Measurements from ENCODE around the gene EXD1.
"Not testable (repeated sequence)": the region's sequence is repeated elsewhere in the genome, so short reads cannot be mapped to it uniquely, and the experiment has no call there.

The EXD1 gene, protein sequence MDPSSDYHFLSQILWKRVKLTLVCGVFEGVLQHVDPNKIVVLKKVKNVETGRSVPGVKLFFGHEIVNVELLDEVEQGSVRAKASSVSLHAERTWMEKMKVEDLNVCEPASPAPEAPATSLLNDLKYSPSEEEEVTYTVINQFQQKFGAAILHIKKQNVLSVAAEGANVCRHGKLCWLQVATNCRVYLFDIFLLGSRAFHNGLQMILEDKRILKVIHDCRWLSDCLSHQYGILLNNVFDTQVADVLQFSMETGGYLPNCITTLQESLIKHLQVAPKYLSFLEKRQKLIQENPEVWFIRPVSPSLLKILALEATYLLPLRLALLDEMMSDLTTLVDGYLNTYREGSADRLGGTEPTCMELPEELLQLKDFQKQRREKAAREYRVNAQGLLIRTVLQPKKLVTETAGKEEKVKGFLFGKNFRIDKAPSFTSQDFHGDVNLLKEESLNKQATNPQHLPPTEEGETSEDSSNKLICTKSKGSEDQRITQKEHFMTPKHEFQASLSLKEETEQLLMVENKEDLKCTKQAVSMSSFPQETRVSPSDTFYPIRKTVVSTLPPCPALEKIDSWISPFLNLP

DNA sequence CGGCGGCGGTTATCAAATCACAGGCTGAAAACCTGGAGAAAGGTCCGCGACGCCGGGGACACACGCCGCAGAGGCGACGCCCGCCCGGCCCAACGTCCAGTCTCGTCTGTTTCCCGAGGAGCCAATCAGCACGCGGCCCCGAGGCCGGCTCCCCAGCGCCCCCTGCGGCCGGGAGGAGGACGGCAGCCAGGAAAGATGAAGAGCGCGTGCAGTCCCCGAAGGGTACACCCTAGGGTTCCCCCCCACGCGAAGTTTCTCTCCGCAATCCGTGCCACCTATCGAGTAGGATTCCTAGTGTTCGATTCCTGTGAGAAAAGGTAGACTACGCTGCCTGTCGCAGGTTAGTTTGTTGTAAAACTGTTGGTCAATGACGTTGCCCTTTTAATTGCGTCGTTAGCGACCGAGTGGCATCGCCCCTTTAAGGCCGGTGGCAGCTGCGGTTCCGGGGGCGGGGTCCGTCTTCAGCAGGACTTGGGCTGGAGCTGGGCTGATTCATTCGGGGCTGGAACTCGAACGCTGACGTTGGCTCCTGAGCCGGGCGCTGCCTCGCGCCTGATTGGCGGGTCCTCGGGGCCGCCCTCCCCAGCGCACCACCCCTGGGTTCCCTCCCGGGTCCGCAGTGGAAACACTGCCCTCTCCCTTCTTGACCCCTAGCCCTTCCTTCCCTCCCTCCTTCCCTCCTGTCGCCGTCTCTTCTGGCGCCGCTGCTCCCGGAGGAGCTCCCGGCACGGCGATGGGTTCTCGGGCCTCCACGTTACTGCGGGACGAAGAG lies at the start of gene EXD1, which contains the start of gene CHP1:
EXD1 (minus strand) TSS at position 108 of the 772 bp plus-strand sequence. CDS start 4,182 bp downstream, outside the sequence.
CHP1 (plus strand) TSS at position 619 of the 772 bp plus-strand sequence; CDS start at position 734, 115 bp downstream.
- peak; percentile 99 for DNase-seq

DNA sequence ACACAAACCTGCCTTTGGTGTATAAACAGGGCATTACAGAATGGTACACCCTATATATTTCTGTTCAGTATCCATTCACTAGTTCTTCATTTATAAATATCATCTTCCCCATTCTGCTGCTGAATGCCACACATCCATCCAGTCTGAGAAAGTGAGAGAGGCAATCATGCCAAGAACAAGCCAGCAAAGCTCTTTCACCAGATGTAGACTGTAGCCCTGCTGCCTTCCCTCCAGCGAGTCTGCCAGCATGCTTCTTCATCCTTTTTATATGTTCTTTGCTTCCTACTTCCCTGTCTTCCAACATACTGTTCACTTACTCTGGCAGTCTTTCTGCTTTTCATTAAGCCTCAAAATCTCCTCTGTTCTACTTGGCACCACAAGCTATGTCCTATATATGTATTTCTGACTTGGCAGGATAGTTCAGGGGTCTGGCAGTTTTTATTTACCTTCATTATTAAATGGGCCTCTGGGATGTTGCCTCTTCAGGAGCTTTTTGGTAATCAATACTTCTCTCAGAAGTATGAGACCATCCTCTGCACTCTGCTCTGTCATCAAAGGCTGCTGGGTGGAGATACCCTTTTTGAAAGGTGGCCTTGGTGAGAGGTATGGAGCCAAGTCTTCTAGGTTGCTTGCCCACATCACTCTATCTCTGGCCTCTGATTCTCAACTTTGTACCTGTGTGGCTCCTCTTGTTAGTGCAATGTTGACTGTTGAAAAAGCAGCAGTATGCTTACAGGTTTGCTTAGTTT lies 49.2 kb upstream of the EXD1 start:
- no peak for DNase-seq

DNA sequence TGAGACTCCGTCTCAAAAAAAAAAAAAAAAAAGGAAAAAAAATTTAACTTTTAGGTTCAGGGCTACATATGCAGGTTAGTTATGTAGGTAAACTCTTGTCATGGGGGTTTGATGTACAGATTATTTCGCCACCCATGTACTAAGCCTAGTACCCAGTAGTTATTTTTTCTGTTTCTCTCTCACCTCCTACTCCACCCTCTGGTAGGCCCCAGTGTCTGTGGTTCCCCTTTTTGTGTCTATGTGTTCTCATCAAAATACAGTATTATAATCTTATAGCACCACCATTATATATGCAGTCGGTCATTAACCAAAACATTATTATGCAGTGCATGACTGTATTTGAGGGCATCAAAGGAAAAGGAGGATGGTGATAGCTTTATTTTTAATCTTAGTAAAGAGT lies 47.8 kb upstream of the EXD1 start:
- DNase-seq: no peak

DNA sequence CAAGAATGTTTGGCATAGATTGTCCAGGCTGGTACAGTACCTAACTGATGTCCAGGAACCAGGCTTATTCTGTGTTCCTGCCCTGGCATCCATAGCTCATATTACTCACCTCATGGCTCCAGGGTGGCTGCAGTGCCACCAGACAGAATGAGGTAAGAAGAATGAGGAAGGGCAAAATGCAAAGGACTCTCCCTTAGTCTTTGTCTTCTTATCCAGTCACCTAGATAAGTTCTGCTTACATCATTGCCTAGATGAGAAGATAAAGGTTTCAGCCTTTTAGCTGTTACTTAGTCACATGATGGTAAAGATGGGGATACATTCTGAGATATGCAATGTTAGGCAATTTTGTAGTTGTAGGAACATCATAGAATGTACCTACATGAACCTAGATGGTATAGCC lies 46.3 kb upstream of the EXD1 start:
- no peak for DNase-seq

DNA sequence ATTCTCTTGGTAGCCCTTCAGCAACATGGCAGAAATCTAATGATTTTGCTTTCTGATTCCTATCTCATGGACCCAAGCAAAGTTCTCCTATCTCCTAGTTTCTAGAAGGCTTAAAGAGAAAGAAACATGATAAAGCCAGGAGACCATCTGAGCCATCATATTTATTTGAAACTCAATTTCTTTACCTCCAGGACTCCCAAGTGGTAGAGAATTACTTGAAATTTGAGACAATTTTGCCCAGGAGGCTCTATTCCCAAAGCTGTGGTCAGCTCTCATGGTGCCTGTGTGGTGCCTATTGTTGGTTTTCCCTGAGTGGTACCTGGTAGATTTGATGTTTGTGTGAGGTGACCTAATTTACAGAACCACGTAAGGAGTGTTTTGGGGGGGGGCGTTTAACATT lies 39.3 kb upstream of the EXD1 start:
- DNase-seq: no peak

DNA sequence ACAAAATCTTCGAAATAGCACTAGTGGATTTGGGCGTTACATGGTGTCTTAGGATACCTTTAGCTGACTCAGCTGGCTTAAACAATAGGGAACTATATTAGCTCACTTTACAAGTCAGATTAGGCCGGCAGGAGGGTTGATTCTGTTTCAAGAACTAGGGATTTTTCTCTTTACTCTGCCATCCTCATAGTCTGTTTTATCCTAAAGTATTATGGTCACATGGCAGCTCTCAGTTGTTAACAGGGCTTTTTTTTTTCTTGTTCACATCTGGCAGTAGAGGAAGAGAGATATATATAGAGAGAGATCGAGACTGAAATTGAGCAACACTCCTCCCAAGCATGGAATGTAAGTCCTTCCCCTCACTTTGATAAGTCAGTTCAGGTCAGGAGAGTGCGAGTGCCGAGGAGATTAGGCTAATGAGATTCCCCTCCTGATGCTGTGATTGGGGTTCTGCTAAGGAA lies 33.4 kb upstream of the EXD1 start:
- peak; percentile 93 for DNase-seq

DNA sequence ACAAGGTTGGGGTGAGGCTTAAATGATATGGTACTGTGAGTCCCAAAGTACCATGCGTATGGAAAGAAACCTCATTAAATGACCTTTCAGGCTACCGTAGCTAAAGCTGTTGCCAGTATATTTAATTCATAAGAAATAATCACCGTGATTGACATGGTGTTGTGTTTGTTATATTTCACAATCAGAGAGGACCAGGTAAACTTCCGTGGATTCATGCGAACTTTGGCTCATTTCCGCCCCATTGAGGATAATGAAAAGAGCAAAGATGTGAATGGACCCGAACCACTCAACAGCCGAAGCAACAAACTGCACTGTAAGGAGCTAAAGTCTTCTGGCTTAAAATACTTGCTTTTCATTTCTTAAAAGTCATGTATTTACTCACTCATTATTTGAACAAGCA lies 32.0 kb upstream of the EXD1 start:
- DNase-seq: no peak

DNA sequence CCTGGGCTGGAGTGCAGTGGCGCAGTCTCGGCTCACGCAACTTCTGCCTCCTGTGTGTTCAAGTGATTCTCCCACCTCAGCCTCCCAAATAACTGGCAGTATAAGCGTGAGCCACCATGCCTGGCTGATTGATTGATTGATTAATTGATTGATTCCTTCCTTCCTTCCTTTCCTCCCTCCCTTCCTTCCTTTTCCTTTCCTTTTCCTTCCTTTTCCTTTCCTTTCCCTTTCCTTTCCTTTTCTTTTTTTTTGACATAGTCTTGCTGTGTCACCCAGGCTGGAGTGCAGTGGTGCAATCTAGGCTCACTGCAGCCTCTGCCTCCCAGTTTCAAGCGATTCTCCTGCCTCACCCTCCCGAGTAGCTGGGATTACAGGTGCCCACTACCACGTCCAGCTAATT lies 30.4 kb upstream of the EXD1 start:
- not testable (repeated sequence) for DNase-seq

DNA sequence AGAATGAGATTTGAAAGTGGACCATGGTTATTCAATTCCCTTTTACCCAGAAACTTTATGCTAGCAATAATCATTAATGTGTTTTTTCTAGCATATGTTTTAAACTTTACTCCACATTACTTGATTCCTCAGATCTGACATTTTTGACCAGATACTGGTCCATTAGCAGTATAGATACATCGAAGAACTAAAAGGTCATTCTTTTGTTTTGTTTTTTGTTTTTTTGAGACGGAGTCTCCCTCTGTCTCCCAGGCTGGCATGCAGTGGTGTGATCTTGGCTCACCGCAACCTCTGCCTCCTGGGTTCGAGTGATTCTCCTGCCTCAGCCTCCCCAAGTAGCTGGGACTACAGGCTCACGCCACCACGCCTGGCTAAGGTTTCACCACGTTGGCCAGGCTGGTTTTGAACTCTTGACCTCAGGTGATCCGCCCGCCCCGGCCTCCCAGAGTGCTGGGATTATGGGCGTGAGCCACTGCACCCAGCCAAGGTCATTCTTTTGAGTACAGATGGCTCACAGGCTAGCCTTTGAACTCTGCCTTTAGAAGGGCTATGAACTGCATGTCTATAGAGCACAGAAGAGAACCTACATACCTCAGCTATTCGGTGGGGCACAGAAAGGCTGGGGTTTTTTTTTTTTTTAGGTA lies 29.1 kb upstream of the EXD1 start:
- DNase-seq: peak; percentile 14

DNA sequence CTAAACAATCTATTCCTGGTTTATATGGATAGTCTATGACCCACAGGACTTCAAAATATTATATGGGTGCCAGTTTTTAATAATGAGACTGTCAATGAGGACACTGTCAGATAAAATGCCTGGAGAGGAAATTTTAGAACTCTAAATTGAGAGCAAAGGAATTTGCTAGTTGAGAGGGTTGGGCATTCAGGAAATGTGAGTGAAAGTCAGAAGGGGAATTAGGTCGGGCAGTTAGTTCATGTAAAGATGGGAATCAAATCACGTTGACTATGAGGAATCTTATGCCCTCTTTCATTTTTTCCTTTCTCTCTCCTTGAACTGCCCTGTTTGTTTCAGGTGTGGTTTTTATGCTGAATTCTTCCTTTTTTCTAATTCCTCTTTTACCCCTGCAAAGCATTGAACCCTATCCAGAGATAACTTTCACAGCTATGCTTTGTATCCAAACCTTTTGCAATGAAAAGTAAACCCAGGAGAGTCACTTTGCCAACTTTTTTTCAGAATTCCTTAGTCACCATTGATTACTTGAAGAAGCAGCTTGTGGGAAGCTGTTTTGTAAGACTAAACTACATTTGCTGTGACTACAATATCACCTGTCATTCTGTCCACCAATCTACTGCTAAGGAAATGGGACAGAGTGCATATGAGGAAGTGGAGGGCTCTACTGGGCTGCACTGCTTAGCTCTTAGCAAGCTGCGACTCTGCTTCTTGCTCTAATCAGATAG lies 28.4 kb upstream of the EXD1 start:
- no peak for DNase-seq

DNA sequence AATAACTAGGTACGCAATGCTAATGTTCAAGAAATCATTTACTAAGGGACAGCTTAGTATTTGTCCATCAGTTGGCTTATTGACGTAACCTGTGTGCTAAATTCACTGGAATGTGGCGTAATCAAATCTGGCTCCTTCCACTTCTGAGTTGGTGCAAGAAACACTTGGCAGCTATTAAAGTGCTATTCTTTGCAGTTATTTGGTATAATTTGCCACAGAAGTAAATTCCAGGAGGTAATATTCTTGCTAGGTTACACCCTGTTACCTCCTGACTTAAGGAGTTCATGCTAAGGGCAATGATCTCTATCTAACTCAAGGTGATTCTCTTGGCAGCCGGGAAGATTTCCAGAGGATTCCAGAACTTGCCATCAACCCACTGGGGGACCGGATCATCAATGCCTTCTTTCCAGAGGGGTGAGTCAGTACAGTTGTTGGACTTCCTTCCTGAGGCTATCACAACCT lies 26.1 kb upstream of the EXD1 start:
- DNase-seq: no peak

DNA sequence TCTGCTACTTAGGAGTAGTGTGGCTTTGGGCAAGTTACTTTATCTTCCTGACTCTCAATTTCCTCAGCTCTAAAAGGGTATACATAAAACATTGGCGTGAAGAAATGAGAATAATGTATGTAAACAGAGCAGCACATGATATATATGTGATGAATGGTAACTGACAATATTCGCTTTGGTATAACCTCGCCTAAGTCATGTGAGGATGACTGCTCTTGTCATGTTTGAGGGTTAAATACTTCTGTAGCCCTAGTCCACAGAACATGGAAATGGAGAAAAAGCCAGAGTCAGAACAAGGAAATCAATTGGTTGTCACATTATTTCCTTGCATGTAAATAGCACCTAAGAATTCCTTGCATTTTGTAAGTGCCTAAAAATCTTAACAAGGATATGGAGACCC lies 25.5 kb upstream of the EXD1 start:
- DNase-seq: no peak

DNA sequence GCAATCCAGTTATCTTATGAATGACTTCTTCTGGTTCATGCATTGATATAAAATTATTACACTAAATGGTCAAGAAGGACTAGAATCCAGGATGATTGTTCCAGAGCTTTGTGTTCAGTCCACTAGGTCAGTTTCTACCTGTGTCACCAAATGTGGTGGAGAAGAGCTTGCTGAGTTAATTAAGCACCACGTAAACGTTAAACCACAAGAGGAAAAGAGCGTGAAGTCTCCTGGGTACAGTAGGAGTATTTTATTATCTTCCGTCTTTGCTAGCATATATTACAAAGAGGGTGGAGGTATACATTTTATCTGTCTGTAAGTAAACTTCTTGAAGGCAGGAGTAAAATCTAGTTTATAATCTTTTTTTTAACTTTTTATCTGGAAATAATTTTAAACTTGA lies 24.0 kb upstream of the EXD1 start:
- DNase-seq: no peak

DNA sequence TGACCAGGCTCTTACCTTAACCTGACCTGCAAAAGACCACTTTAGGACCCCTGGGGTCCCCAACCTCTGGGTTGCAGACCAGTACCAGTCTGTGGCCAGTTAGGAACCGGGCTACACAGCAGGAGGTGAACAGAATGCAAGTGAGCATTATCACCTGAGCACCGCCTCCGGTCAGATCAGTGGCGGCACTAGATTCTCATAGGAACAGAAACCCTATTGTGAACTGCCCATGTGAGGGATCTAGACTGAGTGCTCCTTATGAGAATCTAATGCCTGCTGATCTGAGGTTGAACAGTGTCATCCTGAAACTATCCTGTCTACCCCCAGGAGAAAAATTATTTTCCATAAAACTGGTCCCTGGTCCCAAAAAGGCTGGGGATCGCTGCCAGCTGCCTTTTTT lies 20.9 kb upstream of the EXD1 start:
- DNase-seq: no peak

DNA sequence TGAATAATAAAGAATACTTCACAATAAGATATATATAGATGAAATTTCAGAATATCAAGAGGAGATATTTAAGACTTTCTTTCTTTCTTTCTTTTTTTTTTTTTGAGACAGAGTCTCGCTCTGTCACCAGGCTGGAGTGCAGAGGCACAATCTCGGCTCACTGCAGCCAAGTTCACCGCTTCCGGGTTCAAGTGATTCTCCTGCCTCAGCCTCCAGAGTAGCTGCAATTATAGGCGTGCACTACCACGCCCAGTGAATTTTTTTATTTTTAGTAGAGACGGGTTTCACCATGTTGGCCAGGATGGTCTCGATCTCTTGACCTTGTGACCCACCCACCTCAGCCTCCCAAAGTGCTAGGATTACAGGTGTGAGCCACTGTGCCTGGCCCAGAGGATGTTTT lies 20.2 kb upstream of the EXD1 start:
- DNase-seq: not testable (repeated sequence)

DNA sequence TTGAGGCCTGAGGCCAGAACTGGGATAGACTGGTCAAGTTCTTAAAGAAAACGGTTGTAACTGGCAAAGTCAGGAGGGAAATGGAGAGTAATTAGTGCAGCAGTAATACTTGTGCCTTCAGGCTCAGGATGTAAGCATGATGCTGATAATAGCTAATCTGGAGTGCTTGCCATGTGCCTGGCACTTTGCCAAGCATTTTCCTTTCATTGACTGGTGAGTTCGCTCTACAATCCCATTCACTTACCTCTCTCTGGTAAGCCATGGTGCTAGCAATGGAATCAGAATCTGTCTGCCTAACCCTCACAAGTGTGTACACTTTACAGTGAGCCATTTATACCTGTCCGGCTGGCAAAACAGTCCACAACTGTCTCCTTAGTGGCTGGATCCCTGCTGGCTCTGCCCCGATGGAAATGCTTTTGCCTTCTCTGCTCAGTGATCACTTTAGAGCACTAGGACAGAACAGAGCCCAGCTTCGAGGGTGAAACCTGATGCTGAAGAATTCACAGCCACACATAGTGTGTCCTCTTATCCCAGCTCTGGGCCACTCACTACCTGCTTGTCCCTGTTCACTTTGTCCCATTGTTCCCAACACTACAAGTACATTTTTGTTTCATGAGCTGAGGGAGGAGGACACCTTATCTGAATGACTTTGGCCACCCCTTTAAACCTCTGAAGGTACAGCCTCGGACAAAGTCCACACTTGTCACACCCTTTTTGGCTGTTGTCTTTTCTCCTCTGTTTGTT lies 10.8 kb upstream of the EXD1 start:
- DNase-seq: peak; percentile 94

DNA sequence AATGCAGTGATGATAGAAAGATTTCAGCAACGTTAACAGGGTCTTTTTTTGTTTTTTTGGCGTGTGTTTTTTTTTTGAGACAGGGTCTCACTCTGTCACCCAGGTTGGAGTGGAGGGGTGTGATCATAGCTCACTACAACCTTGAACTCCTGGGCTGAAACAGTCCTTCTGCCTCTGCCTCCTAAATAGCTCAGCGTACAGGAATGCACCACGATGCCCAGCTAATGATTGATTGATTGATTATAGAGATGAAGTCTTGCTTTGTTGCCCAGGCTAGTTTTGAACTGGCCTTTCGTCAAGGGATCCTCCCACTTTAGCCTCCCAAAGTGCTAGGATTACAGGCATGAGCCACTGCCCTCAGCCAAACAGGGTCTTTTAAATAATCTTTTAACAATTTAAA lies 7.5 kb upstream of the EXD1 start:
- DNase-seq: no peak

DNA sequence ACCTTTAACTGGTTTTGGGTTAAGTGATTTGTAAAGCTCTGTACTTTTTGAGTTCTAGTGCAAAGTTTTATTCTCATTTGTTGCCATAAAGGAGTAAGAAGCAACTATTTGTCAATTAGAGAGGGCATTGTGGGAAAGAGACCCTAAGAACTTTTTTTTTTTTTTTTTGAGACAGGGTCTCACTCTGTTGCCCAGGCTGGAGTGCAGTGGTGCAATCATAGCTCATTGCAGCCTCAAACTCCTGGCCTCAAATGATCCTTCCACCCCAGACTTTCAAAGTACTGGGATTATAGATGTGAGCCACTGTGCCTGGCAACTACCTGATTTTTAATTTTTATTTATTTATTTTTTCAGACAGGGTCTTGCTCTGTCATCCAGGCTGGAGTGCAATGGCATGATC lies 5.4 kb upstream of the EXD1 start:
- no peak for DNase-seq

DNA sequence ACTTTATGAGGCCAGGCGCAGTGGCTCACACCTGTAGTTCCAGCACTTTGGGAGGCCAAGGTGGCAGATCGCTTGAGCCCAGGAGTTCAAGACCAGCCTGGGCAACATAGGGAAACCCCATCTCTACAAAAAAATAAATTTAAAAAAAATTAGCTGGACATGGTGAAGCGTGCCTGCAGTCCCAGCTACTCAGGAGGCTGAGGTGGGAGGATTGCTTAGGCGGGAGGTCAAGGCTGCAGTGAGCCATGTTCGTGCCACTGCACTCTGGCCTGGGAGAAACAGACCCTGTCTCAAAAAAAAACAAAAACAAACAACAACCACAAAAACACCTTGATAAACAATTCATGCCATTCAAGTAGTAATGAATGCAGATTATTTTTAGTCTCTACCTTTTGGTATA lies 4.7 kb upstream of the EXD1 start:
- DNase-seq: not testable (repeated sequence)

DNA sequence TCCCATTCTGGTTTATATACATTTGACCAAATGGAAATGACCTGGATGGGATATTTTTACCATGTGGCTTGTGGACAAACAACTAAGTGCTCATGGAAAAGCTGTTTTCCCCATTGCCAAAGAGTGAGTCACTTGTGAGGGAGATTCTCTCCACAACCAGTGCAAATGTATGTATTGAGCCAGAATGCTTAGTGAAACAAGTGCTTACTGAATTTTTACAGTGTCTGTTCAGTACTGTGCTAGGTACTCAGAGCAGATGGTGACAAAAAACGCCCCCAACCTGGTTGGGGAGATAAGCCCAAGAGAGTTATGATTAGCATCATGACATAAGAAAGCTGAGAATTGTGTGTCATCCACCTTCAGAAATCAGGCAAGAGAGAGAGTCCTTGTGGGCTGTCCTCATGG lies 2.8 kb upstream of the EXD1 start:
- DNase-seq: peak; percentile 41
